ENCODE measurements around the gene APOBEC3H.

DNA sequence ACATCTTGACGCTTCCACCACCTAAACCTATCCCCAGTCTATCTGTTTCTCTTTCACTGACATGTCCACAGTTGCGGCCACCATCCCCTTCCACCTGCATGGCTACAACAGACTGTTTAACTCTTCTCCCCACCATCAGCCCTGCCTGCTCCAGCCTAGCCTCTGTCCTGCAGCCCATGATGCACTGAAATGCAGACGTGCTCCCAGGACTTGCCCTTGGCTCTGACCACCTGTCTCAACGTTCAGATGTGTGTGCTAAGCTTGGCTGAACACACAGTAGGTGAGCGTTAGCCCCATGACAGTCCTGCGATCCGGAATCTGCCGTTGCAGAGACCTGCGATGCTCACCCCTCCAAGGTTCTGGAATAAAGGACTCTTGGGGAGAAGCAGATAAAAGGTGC lies 32.7 kb downstream of the APOBEC3H start:
- no peak for TF ChIP-seq POLR2AphosphoS5 (IDR thresholded peaks at IDR 0.05; ENCODE audit: low read depth)
- no peak for TF ChIP-seq CTCF (conservative IDR thresholded peaks at IDR 0.05; ENCODE audit: low read depth in 2 of 2)
